GM18951 (cell line): Measurements from ENCODE around the gene UIMC1.

Experiments
- POLR2A ChIP-seq: IDR thresholded peaks from 4 replicates; pipeline ENCODE4 v1.6.1; 2011; ENCODE audit warnings: mild to moderate bottlenecking; ENCODE audit not compliant: insufficient read length, insufficient read depth; ENCODE audit errors: extremely low read depth
- in situ Hi-C: fragments of 300-500 bp; cut with MboI; formaldehyde crosslinking; loops from one replicate; pipeline ENCODE4 v1.12.0; 2022; ENCODE audit warnings: low sequenced_read_pairs, mixed read lengths, inconsistent platforms; ENCODE audit not compliant: unreplicated experiment

The UIMC1 gene

GRCh38 chr5:176922817-176923216 lies 83.8 kb downstream of the UIMC1 start:
- in situ Hi-C loops = no loop called here

GRCh38 chr5:176921714-176922113 lies 84.9 kb downstream of the UIMC1 start:
- no peak for TF ChIP-seq POLR2A
- in situ Hi-C loops = no loop called here

More at GRCh38 chr5:176922817-176923216, 83.8 kb downstream of the UIMC1 start:
- no peak for TF ChIP-seq POLR2A

GRCh38 chr5:176918613-176919012 lies 88.0 kb downstream of the UIMC1 start:
- no peak for TF ChIP-seq POLR2A
- in situ Hi-C loops = no loop called here

- in situ Hi-C loops = no loop called here
- TF ChIP-seq POLR2A = no peak
Observed at GRCh38 chr5:176916337-176916736, 90.2 kb downstream of the UIMC1 start.

- no peak for TF ChIP-seq POLR2A
- in situ Hi-C loops = no loop called here
Observed at GRCh38 chr5:176915906-176916305, 90.7 kb downstream of the UIMC1 start.

- in situ Hi-C loops = no loop called here
- no peak for TF ChIP-seq POLR2A
Observed at GRCh38 chr5:176912115-176912514, 94.5 kb downstream of the UIMC1 start.

- in situ Hi-C loops = no loop called here
- TF ChIP-seq POLR2A = no peak
Observed at GRCh38 chr5:176908675-176909368, 97.8 kb downstream of the UIMC1 start.

- in situ Hi-C loops = no loop called here
- no peak for TF ChIP-seq POLR2A
Observed at GRCh38 chr5:176906796-176907195, 99.8 kb downstream of the UIMC1 start.

GRCh38 chr5:176906126-176906525 lies 100.5 kb downstream of the UIMC1 start:
- TF ChIP-seq POLR2A = no peak
- in situ Hi-C loops = no loop called here

- TF ChIP-seq POLR2A = no peak
- in situ Hi-C loops = no loop called here
Observed at GRCh38 chr5:176904276-176904675, 102.3 kb downstream of the UIMC1 start.

GRCh38 chr5:176902911-176903664 lies 103.5 kb downstream of the UIMC1 start:
- in situ Hi-C loops = no loop called here
- TF ChIP-seq POLR2A = no peak

GRCh38 chr5:176902102-176902814 lies 104.3 kb downstream of the UIMC1 start:
- in situ Hi-C loops = no loop called here
- no peak for TF ChIP-seq POLR2A

GRCh38 chr5:176901260-176902101 lies 105.1 kb downstream of the UIMC1 start:
- TF ChIP-seq POLR2A = no peak
- in situ Hi-C loops = no loop called here
